Measurements from ENCODE around the gene ASIC4. TPM values are rescaled to one million over a fixed set of nuclear protein-coding genes. Genes with fewer than 3 reads are reported as not detected.

Gene ASIC4
- total and polyA plus RNA-seq, 8 donors = 0.04 to 0.38 (median 0.18) TPM; not detected in 4

GRCh38 chr2:219537657-219538488 is 23.6 kb downstream of the ASIC4 start:
- Histone ChIP-seq H3K27ac (no peak overlapping the region), H3K27me3 (no peaks in the 10 kb centered on the region), H3K4me1 (peaks cover 0 to 5% (median 4%) of the 10 kb centered on the region in 3 donors), H3K9me3 (no peaks in the 10 kb centered on the region), H3K4me3 (no peak overlapping the region), H3K36me3 (peaks cover 2 to 26% (median 19%) of the 10 kb centered on the region in 3 donors)
- ATAC-seq (no peak), DNase-seq (peak in 1 of 6 donors; percentile 67), FAIRE-seq (no peak)
- TF ChIP-seq CTCF (IDR thresholded peaks at IDR 0.05) = no peak
- WGBS, 2 donors = 54 to 58% methylated on average over 12 to 14 of the region's 15 CpGs
- intact Hi-C loops (cut with DNase I) = loop anchor here in 1 of 3 donors (10.0 kb wide), 2 partner anchors 73 to 107 kb away; no protein-coding TSS in a partner anchor

GRCh38 chr2:219538504-219538951 is 24.2 kb downstream of the ASIC4 start:
- peaks cover 0 to 5% (median 4%) of the 10 kb centered on the region in 3 donors for H3K4me1 ChIP-seq

GRCh38 chr2:219538956-219539788 is 24.9 kb downstream of the ASIC4 start:
- H3K4me3 ChIP-seq = no peak overlapping the region
- WGBS, 2 donors = 86 to 87% methylated on average over 30 to 32 of the region's 32 CpGs
- DNase-seq = peak in 1 of 6 donors; percentile 75
- FAIRE-seq = no peak
- H3K4me1 ChIP-seq = peaks cover 0 to 5% (median 4%) of the 10 kb centered on the region in 3 donors
- no peak overlapping the region for H3K27ac ChIP-seq
- no peaks in the 10 kb centered on the region for H3K27me3 ChIP-seq
- no peak for TF ChIP-seq CTCF (IDR thresholded peaks at IDR 0.05)
- no peak for ATAC-seq
- no peaks in the 10 kb centered on the region for H3K9me3 ChIP-seq
- peaks cover 2 to 26% (median 19%) of the 10 kb centered on the region in 3 donors for H3K36me3 ChIP-seq
- intact Hi-C loops (cut with DNase I) = loop anchor here in 1 of 3 donors (10.0 kb wide), 2 partner anchors 74 to 106 kb away; no protein-coding TSS in a partner anchor

More at GRCh38 chr2:219538504-219538951, 24.2 kb downstream of the ASIC4 start:
- ATAC-seq = no peak
- no peak overlapping the region for H3K27ac ChIP-seq
- no peak overlapping the region for H3K4me3 ChIP-seq
- H3K9me3 ChIP-seq = no peaks in the 10 kb centered on the region
- no peak for TF ChIP-seq CTCF (IDR thresholded peaks at IDR 0.05)
- H3K36me3 ChIP-seq = peaks cover 2 to 26% (median 19%) of the 10 kb centered on the region in 3 donors
- DNase-seq = no peak
- whole genome bisulfite sequencing, 2 donors = 72 to 78% methylated on average over 6 of the region's 6 CpGs
- no peak for FAIRE-seq
- no peaks in the 10 kb centered on the region for H3K27me3 ChIP-seq
- intact Hi-C loops (cut with DNase I) = loop anchor here in 1 of 3 donors (10.0 kb wide), 2 partner anchors 74 to 106 kb away; no protein-coding TSS in a partner anchor

- peaks cover 2 to 26% (median 19%) of the 10 kb centered on the region in 3 donors for H3K36me3 ChIP-seq
- ATAC-seq = no peak
- no peaks in the 10 kb centered on the region for H3K9me3 ChIP-seq
- H3K4me1 ChIP-seq = peaks cover 0 to 9% (median 5%) of the 10 kb centered on the region in 3 donors
- H3K27me3 ChIP-seq = no peaks in the 10 kb centered on the region
- 90 to 92% methylated on average over 46 of the region's 46 CpGs for WGBS, 2 donors
- no peak overlapping the region for H3K27ac ChIP-seq
- TF ChIP-seq CTCF (IDR thresholded peaks at IDR 0.05) = no peak
- no peak for FAIRE-seq
- H3K4me3 ChIP-seq = no peak overlapping the region
- intact Hi-C loops (cut with DNase I) = loop anchor here (2.0 to 10.0 kb wide), 4 partner anchors 75 to 105 kb away; no protein-coding TSS in a partner anchor
- DNase-seq = peak in 2 of 6 donors; percentile 60 to 82
Observed at GRCh38 chr2:219539926-219540678, 25.8 kb downstream of the ASIC4 start.

Data from pancreas (tissue), 10 donors.